WERI-Rb-1 (cell line): ENCODE measurements around the gene ABCB10.
"Not testable (repeated sequence)": the region's sequence is repeated elsewhere in the genome, so short reads cannot be mapped to it uniquely, and the experiment has no call there.

Source experiments
- DNase-seq: peaks from one replicate; pipeline ENCODE4 v3.0.0-alpha.2; 2020
- H3K27ac ChIP-seq: fragments of 250-450 bp; sonication (Bioruptor Pico); 2 replicates; pipeline ENCODE4 v1.5.1; 2020; ENCODE audit warnings: mild to moderate bottlenecking, moderate library complexity
- H3K27me3 ChIP-seq: fragments of 250-450 bp; sonication (Bioruptor Pico); 2 replicates; pipeline ENCODE4 v1.5.1; 2021; ENCODE audit warnings: mild to moderate bottlenecking, low read depth, moderate library complexity; ENCODE audit not compliant: insufficient read depth, severe bottlenecking
- H3K36me3 ChIP-seq: fragments of 250-450 bp; sonication (Bioruptor Pico); 2 replicates; pipeline ENCODE4 v1.5.1; 2020; ENCODE audit warnings: mild to moderate bottlenecking, moderate library complexity
- H3K4me3 ChIP-seq: 2 replicates; pipeline ENCODE4 v1.5.1; 2011; ENCODE audit warnings: low read depth, mild to moderate bottlenecking, control low read depth, low read length
- H3K9me3 ChIP-seq: fragments of 250-450 bp; sonication (Bioruptor Pico); 2 replicates; pipeline ENCODE4 v1.5.1; 2021; ENCODE audit warnings: mild to moderate bottlenecking, moderate library complexity; ENCODE audit not compliant: severe bottlenecking
- CTCF ChIP-seq: IDR thresholded peaks from 2 replicates; pipeline ENCODE4 v1.5.1; 2011; ENCODE audit warnings: low read depth, mild to moderate bottlenecking, control low read depth, inconsistent platforms, low read length

The ABCB10 gene

GRCh38 chr1:229597877-229598276 is 39.4 kb upstream of the ABCB10 start:
- no peaks in the 10 kb centered on the region for H3K27me3 ChIP-seq
- H3K4me3 ChIP-seq, result no peak overlapping the region

GRCh38 chr1:229596925-229597699 is 38.6 kb upstream of the ABCB10 start:
- H3K9me3 ChIP-seq, result no peaks in the 10 kb centered on the region
- no peak overlapping the region for H3K4me3 ChIP-seq
- H3K27ac ChIP-seq, result no peak overlapping the region
- TF ChIP-seq CTCF, result no peak
- H3K27me3 ChIP-seq, result no peaks in the 10 kb centered on the region
- H3K36me3 ChIP-seq, result no peaks in the 10 kb centered on the region; the same call in 1 of the 2 replicates
- no peak for DNase-seq

More at GRCh38 chr1:229597877-229598276, 39.4 kb upstream of the ABCB10 start:
- no peaks in the 10 kb centered on the region; the same call in 1 of the 2 replicates for H3K36me3 ChIP-seq
- H3K9me3 ChIP-seq, result no peaks in the 10 kb centered on the region
- TF ChIP-seq CTCF, result no peak
- DNase-seq, result no peak
- no peak overlapping the region for H3K27ac ChIP-seq

- not testable (repeated sequence) for DNase-seq, H3K9me3 ChIP-seq, H3K36me3 ChIP-seq, H3K27me3 ChIP-seq, H3K4me3 ChIP-seq, H3K27ac ChIP-seq
These were observed 37.4 kb upstream of the ABCB10 start for GRCh38 chr1:229595876-229596275.

GRCh38 chr1:229594227-229595008 is 35.9 kb upstream of the ABCB10 start:
- TF ChIP-seq CTCF, result no peak
- no peak overlapping the region for H3K4me3 ChIP-seq
- no peaks in the 10 kb centered on the region for H3K9me3 ChIP-seq
- no peaks in the 10 kb centered on the region for H3K27me3 ChIP-seq
- no peak overlapping the region for H3K27ac ChIP-seq
- no peak for DNase-seq
- no peaks in the 10 kb centered on the region for H3K36me3 ChIP-seq

- DNase-seq, result no peak
- Histone ChIP-seq H3K36me3 (no peaks in the 10 kb centered on the region), H3K27me3 (no peaks in the 10 kb centered on the region), H3K27ac (no peak overlapping the region), H3K9me3 (no peaks in the 10 kb centered on the region), H3K4me3 (no peak overlapping the region)
- TF ChIP-seq CTCF, result no peak
These were observed 35.3 kb upstream of the ABCB10 start for GRCh38 chr1:229593800-229594199.

GRCh38 chr1:229590119-229590518 is 31.6 kb upstream of the ABCB10 start:
- H3K36me3 ChIP-seq, result no peaks in the 10 kb centered on the region
- no peak for TF ChIP-seq CTCF
- no peaks in the 10 kb centered on the region for H3K27me3 ChIP-seq
- H3K4me3 ChIP-seq, result no peak overlapping the region
- no peaks in the 10 kb centered on the region for H3K9me3 ChIP-seq
- DNase-seq, result no peak
- no peak overlapping the region for H3K27ac ChIP-seq
